ENCODE measurements around the gene CRACDL. TPM values are rescaled to one million over a fixed set of nuclear protein-coding genes. Genes with fewer than 3 reads are reported as not detected.

The CRACDL gene
- total and polyA plus RNA-seq, 12 donors = 1.2 to 7.9 (median 3.2) TPM

DNA sequence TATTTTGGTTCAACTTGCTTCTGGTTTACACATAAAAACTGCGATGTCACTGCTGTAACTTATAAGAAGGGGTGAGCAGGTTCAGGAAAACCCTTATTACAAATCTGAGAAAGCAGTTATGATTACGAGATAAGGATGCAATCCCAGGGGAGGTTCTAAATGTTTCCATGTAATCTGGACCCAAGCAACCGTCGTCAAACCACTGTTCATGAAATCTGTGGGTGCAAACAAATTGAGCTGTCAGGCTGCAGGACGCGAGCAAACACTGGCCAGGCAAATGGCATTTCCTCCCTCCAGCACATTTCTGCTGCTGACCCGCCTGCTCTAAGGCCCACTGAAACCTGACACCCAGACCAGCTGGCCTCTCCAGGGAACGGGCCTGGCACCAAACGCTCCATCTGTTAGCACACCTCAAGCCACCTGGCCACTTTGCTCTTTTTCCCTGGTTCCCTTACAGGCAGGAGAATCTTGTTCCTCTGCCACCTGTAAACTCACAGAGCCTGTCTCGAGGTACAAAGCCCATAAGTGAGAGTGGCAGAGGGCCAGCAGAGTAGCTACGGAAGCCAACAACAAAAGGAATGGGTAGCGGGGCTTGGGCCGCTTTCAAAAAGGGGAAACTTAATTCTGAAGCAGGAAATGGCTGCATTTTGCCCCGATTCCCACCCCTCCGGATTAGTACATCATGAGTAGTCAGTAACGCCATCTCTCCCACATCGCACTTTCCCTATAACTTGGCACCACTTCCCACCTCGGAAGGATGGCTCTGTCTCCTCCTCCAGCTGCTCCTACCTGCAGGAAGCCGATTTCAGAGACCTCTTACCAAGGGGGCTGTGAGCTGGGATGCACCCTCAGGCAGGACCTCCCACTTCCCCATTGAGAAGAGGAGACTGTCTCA, 26.5 kb downstream of the CRACDL start:
- no peaks in the 10 kb centered on the region for H3K9me3 ChIP-seq
- peaks cover 4 to 31% (median 19%) of the 10 kb centered on the region in 9 donors for H3K4me1 ChIP-seq
- DNase-seq = peak in 1 of 2 donors; percentile 15
- TF ChIP-seq, protein P1, sequence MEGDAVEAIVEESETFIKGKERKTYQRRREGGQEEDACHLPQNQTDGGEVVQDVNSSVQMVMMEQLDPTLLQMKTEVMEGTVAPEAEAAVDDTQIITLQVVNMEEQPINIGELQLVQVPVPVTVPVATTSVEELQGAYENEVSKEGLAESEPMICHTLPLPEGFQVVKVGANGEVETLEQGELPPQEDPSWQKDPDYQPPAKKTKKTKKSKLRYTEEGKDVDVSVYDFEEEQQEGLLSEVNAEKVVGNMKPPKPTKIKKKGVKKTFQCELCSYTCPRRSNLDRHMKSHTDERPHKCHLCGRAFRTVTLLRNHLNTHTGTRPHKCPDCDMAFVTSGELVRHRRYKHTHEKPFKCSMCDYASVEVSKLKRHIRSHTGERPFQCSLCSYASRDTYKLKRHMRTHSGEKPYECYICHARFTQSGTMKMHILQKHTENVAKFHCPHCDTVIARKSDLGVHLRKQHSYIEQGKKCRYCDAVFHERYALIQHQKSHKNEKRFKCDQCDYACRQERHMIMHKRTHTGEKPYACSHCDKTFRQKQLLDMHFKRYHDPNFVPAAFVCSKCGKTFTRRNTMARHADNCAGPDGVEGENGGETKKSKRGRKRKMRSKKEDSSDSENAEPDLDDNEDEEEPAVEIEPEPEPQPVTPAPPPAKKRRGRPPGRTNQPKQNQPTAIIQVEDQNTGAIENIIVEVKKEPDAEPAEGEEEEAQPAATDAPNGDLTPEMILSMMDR (IDR thresholded peaks at IDR 0.05) = no peak
- ATAC-seq = peak in 5 of 8 donors; percentile 38 to 61 (median 46)
- H3K27ac ChIP-seq = no peak overlapping the region
- intact Hi-C loops (cut with DNase I) = no loop called here
- H3K36me3 ChIP-seq = no peaks in the 10 kb centered on the region
- H3K4me3 ChIP-seq = no peak overlapping the region
- H3K27me3 ChIP-seq = peaks cover 0 to 25% (median 5%) of the 10 kb centered on the region in 7 donors
- WGBS, 2 donors = 18 to 19% methylated on average over 19 of the region's 19 CpGs

DNA sequence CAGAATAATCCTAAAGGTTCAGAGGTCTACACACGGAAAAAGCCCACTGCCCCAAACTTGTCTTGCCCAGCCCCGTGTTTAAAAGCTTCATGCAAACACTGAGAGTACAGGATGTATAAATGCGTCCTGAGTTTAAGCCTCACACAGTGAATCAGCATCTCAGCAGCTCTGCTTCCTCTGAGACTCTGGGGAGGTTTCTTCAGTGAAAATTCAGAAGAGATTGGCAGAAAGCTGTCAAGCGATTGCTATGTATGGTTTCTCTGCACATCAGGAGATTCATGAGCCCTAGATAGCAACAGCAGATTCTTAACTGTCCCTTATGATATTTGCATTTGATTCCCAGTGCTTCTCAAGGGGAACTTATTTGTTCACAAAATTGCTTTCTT, 27.1 kb downstream of the CRACDL start:
- WGBS, 2 donors = 31 to 50% methylated on average over 4 of the region's 4 CpGs
- no peaks in the 10 kb centered on the region for H3K36me3 ChIP-seq
- ATAC-seq = no peak

DNA sequence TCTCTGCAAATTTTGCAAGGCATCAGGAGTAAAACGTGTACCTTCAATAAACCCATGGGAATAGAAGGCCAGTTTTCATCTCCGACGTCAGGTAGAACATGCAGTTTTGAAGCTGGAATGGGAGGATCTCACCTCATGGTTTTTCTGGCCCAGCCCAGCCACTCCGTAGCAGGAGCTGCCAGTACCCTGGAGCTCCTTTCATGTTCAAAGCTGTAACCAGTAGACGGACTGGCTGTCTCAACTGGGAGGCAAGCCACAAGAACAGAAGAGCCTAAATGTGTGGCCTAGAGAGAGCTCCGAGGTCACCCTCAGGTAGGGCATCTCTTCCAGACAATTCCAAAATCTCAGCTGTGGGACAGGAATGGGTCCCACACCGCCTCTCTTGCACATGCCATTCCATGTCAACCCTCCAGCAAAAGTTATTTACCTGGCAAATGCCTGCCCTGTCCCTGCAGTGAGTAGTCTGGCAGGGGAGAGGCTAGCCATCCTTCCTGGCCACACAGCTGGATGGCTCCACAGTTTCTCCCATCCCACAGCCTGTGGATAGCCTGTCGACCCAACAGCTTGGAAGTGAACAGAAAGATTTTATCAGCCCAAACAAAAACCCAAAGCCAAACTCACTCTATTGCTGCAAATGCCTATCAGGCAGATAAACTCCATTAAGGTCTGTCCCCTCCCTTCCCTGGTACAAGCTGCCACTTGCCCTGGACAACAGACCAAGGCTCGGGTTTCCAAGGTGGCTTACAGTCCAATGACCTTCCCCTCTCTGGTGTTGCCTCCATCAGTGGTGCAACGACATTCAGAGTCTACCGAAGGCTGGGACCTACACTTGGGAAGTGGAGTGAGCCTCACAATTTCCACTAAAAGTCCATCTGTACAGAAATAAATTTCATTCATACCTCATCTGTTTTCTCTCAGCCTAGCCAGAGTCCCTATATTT, 27.8 kb downstream of the CRACDL start:
- H3K27me3 ChIP-seq = peaks cover 0 to 13% (median 0%) of the 10 kb centered on the region in 7 donors
- H3K36me3 ChIP-seq = no peaks in the 10 kb centered on the region
- intact Hi-C loops (cut with DNase I) = no loop called here
- no peak overlapping the region for H3K27ac ChIP-seq
- H3K4me1 ChIP-seq = peaks cover 4 to 31% (median 19%) of the 10 kb centered on the region in 9 donors
- no peak for ATAC-seq
- TF ChIP-seq, protein P1 (IDR thresholded peaks at IDR 0.05) = no peak
- 74 to 79% methylated on average over 11 of the region's 11 CpGs for WGBS, 2 donors
- no peak overlapping the region for H3K4me3 ChIP-seq
- H3K9me3 ChIP-seq = no peaks in the 10 kb centered on the region
- no peak for DNase-seq

More for the DNA sequence above, 27.1 kb downstream of the CRACDL start:
- peaks cover 0 to 20% (median 3%) of the 10 kb centered on the region in 7 donors for H3K27me3 ChIP-seq
- TF ChIP-seq, protein P1 (IDR thresholded peaks at IDR 0.05) = no peak
- H3K4me3 ChIP-seq = no peak overlapping the region
- intact Hi-C loops (cut with DNase I) = no loop called here
- H3K4me1 ChIP-seq = peaks cover 4 to 31% (median 19%) of the 10 kb centered on the region in 9 donors
- H3K9me3 ChIP-seq = no peaks in the 10 kb centered on the region
- H3K27ac ChIP-seq = no peak overlapping the region
- DNase-seq = no peak

GRCh38 chr2:98907385-98907784, 28.6 kb downstream of the CRACDL start:
- DNase-seq (no peak), ATAC-seq (no peak)
- Histone ChIP-seq H3K4me3 (no peak overlapping the region), H3K9me3 (no peaks in the 10 kb centered on the region), H3K36me3 (no peaks in the 10 kb centered on the region), H3K27ac (no peak overlapping the region), H3K27me3 (peaks cover 0 to 8% (median 0%) of the 10 kb centered on the region in 7 donors), H3K4me1 (peaks cover 4 to 25% (median 16%) of the 10 kb centered on the region in 9 donors)
- TF ChIP-seq, protein P1 (IDR thresholded peaks at IDR 0.05) = no peak
- WGBS, 2 donors = 79 to 88% methylated on average over 4 of the region's 4 CpGs
- intact Hi-C loops (cut with DNase I) = no loop called here

Measured in heart right ventricle (tissue), 16 donors.